GM20431 (cell line): ENCODE measurements around the gene NMNAT2.

ENCODE experiments used
- in situ Hi-C: fragments of 300-500 bp; cut with MseI, MboI; formaldehyde crosslinking; loops from one replicate; pipeline ENCODE4 v1.15.0; 2020; ENCODE audit warnings: low sequenced_read_pairs; ENCODE audit not compliant: unreplicated experiment

NMNAT2 gene

DNA sequence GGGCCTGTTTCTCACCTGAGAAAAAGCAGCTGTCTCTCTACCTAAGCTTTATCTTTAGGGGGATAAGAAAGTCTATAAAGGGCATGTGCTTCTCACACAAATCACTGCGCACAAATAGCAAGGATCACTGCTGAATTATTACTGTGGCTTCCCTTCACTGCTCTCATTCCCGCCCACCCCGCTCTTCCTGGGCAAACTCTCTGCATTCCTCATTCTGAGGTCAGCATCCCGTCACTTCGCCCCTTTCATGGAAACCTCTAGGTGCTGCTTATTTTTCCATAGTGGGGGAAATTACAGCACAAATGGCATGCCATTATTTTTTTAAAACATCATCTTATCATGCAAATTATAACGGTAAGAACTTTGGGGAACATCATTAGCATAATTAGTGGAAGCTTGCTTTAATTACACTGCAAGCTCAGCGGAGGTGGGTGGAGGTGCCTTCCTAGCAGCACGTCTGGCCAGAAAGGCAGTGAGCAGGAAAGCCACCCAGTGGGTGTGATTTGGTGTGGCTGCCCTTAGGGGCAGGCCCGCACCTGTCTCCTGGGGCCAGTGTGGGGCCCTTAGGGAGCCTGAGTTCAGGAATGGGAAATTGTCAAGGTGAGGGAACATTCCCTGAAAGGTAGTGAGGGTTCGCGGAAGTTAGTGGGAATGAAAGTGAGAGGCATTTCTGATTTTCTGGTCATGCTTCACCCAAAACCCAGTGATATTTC, 126.2 kb downstream of the NMNAT2 start:
- in situ Hi-C loops = no loop called here

DNA sequence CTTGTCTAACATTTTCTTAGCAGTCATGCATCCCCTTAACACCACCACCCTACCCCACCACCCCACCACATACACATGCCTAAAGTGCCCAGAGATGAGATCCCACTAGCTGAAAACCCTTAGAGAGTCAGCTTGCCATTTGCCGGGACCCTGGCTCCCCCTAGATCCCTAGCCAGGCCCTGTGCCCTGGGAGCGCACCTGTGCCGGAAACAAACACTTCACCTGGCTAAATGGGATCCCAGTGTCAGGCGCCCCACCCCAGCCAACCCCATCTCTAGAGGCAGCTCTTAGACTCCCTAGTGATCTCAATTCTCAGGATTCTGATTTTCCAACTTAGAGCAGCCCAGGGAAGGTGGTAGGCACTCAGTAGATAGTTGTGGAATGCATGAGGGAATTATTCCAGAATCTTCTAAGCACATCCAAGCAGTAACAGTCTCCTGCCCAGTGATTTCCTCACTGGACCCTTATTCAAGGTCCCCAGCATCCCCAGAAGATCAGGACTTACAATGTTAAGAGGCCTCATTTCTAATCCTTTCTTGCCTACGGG, 126.9 kb downstream of the NMNAT2 start:
- in situ Hi-C loops = no loop called here

DNA sequence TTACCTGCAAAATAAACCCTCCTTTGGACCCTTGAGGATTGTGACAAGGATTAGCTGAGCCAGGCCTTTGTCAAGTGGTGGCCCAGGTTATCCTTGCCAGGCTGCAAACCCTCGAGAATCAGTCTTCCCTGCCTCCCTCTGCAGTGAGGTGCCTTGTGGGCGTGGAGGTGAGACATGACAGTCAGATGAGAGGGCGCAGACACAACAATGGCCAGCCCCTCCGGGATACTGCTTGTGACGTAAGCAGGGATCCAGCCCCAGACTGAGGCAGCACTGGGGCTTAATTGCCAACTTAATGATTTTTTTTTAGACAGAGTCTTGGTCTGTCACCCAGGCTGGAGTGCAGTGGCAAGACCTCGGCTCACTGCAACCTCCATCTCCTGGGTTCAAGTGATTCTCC, 127.6 kb downstream of the NMNAT2 start:
- in situ Hi-C loops = no loop called here

DNA sequence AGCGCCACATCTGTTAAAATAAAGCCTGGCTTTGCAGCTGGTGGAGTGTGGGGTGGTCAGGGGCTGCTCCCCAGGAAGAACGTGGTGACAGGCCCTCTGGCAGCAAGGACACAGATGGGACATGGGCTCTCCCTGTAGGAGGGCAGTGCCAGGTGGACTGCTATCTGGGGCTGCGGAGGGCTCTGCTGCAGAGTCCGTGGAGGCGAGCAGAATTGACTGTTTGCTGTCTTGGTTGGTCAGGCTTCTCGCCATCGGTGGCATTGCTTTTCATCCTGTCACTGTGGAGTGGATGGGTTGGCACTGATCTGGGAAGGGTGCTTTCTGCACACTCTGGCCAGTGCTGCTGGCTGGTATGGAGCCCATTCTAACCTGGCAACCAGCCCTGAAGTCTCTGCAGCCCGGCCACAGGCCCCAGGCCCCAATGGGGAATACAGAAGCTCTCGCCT, 129.1 kb downstream of the NMNAT2 start:
- in situ Hi-C loops = no loop called here

DNA sequence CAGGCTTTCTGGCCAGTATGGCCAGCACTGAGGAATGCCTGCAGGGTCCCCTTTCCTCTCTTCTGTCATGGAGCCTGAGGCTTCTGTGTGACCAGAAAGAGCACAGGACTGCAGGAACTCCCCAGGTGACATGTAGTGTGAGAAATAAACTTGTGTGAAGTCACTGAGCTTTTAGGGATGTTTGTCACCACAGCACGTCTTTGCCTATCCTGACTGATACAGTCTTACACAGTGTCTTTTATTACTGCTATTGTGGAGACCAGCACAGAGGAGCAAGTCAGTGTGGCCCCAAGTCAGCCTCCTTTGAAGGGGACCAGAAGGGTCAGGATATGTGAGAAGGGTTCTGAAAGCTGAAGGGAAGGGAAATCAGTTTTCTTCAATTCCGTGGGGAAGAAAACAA, 129.6 kb downstream of the NMNAT2 start:
- in situ Hi-C loops = no loop called here

DNA sequence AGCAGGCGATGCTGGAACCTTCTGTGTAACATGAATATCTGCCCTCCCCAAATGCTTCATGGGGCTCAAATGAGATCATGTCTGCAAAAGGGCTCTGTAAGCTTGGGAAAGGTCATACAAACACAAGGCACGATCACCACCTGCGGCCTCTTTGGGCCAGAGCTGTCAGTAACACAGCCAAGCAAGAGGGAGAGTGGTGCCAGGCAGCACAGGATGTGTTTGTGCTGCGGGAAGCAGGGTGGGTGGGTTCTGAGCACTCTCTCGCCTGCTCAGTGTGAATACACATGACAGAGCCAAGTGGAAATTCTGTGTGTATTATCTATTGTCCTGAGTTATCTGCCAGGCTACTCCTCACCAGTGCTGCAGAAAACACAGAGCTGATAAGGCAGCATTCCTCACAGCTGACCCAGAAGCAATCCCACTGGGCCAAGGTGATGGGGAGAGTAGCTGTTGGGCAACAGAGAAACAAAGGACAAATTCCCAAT, 130.9 kb downstream of the NMNAT2 start:
- in situ Hi-C loops = no loop called here

DNA sequence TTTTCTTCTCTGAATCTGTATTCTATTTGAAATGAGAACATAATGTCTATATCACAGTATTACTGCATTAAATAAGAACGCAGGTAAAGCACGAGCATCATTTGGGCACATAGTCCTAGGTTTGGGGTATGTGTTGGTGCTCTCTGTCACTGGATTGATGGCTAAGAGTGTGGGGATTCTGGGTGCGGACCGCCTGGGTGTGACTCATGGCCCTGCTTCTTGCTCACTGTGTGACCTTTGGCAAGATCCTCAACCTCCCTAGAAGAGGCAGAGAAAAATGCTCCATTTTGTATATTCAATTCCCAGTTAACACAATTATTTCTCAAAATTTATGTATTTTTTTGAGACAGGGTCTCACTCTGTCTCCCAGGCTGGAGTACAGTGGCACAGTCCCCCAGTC, 132.4 kb downstream of the NMNAT2 start:
- in situ Hi-C loops = no loop called here

DNA sequence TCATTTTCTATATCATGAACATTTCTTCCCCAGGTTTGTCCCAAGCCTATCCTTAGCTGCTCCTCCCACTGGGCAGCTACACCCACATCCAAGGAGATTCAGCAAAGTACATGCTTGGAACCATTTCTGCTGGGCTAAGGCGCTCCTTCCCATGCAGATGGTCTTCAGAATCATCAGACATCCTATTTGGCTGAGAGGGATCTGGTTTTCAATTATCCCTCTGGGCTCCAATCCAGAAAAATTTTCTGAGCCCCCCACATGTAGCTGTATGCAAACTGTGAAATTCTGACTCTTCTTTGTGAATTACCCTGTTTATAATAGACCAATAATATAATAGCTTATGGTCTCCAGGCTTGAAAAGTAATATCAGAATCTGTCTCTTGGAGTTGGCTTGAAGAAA, 132.9 kb downstream of the NMNAT2 start:
- in situ Hi-C loops = no loop called here

DNA sequence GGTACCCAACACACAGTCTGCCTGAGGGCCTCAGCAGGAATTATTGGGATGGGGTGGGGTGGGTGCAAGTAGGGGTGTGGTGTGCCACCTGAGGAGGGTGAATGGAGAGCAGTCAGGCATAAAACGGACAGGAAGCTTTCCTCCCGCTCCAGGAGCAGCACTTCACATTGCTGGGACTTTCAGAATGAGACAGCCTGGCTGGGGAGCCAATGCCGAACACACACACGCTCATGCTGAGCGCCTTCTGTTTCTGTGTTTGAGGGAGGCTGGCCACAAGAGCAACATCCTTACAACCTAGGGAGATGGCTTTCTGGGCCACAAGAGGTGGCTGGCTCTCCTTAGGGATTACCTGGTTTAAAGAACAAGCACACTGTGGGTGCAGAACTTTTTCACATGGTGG, 134.1 kb downstream of the NMNAT2 start:
- in situ Hi-C loops = no loop called here

DNA sequence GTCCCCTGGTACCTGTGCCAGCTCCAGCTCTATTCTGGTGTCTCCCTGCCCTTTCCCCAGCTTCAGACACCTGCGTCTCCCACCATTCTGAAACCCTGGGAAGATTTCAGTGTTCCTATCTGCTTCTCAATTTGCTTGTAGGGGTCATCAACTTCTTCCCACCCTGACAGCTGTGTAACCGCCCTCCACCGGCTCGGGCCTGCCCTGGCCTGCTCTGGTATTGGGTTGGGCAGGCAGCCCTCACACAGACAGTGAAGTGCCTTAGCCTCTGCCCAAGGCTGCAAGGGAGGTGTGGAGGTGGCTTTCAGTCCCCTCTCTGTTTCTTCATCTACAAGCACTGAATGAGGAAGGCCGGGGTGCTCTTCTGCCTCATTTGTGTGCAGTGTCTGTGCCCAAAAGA, 134.9 kb downstream of the NMNAT2 start:
- in situ Hi-C loops = no loop called here

DNA sequence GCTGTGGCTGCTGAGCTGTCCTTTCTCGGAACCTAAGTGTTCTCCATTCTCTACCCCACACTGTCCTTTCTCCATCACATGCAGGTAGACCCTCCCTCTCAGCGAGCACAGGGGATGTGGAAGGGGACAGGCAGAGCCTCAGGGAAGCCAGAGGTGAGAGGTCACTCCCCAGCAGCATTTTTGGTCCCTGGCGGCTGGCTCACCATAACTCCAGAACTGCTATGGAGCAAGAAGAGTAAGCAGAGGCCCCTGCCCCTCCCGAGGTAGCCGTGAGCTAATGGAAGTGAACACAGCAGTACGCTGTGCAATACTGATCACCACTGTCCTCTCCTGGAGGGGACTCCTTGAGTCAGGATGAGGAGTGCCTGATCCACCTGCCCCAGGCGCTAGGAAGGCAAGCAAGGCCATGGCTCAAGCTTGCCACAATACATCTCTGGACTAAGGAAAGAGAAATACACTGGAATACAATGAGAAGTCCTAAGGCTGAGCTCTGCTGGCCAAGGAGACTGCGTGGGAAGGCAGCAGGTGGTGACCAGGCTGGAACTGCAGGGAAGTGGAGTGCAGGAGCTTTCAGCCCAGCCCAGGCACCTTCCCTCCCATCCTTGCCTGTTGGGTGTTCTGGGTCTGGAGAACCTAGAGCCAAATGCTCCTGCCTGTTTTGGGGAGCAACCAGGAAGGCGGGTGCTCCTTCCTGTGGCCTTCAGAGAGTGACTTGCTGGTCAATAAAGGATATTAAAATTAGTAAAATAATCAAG, 135.9 kb downstream of the NMNAT2 start:
- in situ Hi-C loops = no loop called here

DNA sequence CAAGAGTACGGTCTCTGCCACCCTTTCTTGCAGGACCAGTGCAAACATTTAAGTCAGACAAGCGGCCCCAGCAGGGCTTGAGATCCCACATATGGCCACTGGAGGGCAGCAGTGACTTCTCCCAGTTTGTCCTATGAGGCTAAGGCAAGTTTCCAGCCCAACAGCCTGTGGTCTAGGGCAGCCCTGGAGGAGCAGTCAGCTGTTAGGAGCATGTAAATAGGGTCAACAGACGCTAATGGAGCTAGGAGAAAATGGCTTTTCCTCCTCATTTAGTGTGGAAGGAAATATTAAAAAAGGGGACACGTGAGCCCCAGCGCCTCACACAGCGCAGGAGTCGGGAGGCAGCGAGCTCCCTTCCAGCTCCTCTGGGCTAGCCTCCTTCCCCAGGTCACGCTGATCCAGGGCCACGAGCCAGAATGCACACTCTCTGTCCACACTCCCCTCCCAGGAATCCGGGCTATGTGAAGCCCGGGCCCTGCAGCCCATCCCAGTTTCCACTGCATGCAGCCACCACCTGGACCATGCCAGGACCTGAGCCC, 136.6 kb downstream of the NMNAT2 start:
- in situ Hi-C loops = no loop called here

DNA sequence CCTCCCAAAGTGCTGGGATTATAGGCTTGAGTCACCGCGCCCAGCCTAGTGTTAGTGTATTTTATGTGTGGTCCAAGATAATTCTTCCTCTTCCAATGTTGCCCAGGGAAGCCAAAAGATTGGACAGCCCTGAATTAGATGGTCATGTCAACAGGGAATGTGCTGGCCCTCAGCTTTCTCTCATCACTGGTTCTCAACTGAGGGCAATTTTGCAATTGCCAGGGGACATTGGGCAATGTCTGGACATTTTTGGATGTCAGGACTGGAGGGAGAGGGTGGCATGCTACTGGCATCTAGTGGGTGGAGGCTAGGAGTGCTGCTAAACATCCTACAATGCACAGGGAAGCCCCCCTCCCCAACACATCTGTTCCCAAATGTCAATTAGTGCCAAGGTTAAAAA, 137.1 kb downstream of the NMNAT2 start:
- in situ Hi-C loops = no loop called here

DNA sequence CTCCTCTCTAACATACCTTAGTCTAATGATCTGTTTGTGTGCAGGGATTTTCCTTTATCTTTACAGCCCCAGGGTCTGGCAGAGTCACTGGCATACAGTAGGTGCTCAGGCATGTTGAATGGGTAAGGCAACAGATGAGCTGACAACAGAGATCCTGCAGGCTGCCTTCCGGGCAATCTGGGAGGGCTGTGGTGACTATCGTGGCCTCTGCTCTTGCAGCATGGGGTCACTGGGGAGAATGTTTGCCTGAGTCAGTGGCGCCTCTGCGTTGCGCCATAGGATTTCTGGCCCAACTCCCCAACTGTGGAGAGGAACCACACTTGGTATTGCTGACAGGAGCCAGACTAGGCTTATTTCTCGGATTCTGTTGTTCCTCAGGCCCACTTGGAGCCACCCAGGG, 138.3 kb downstream of the NMNAT2 start:
- in situ Hi-C loops = no loop called here

DNA sequence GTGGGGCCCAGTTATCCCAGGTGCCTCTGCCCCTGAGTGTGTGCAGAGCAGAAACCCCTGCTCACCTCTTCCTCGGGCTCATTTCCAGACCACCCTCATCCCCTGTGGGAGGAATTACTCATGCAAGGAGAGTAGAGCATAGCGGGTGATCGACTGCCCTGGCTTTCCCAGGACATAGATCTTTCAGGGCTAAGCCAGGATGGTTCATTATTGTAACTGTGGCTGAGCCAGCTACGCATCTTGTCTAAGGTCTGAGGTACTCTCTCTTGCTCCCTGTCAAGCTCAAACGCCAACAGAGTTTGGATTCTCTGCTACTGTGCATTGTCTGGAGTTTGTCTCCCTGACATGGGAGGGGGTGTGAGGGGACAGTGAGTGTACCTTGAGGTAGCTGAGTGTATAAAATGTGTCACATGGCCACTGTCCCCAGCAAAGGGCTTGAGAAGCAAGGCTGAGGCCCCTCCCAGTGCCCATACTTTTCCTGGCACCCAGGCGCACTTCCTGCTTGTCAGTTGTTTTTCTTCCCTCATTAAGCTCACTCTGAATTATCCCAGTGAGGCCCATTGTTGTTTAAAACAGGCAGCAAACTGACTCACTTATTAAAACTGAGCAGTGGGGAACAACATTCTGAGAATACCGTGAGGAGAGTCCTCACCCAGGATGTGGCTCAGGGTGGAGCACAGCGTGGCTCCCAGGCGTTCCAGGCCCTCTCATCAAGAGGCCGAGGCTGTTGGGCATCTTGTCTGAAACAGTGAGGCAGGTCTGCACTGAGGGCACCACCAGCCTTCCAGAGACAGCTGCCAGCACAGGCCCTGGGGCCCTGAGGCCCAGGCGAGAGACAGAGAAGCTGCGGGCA, 139.2 kb downstream of the NMNAT2 start:
- in situ Hi-C loops = no loop called here

DNA sequence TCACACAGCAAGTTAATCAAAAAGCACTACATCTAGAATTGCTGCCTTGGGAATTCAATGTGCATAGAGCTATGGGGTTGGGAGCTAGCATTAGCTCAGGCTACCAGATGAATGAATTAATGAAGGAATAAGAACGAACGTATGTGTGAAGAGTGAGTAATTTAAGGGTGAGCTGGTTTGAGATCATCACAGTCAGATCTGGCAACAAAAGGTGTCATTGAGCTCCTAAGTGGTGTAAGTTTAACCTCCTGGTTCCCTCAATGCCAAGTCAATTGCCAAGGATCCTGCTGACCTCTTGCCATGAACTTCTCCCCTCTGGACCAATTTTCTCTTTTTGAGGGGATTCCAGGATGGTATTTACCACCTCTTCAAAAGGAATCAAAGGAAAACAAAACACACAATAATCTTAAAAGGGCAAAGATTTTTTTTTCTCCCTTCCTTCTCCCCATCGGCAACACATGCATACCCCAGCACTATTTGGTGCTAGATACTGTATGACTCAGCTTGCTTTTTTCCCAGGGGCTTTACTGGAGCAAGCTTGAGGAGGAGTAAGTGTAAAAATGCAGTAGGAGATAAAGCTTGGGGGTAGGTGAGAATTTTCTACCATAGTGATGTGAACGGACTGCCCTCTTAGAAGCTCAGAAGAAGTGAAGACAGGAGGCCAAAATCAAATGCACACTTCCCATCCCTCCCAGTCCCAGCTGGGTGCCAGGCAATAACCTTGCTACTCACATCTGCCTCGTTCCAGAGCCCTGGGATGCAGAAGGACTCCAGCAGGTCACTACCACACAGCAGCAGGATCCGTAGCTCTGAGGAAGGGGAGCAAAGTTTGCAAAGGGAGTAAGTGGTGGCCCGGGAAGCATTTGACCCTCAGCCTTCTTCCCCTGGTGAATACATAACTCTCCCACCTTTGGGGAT, 140.1 kb downstream of the NMNAT2 start:
- in situ Hi-C loops = no loop called here

DNA sequence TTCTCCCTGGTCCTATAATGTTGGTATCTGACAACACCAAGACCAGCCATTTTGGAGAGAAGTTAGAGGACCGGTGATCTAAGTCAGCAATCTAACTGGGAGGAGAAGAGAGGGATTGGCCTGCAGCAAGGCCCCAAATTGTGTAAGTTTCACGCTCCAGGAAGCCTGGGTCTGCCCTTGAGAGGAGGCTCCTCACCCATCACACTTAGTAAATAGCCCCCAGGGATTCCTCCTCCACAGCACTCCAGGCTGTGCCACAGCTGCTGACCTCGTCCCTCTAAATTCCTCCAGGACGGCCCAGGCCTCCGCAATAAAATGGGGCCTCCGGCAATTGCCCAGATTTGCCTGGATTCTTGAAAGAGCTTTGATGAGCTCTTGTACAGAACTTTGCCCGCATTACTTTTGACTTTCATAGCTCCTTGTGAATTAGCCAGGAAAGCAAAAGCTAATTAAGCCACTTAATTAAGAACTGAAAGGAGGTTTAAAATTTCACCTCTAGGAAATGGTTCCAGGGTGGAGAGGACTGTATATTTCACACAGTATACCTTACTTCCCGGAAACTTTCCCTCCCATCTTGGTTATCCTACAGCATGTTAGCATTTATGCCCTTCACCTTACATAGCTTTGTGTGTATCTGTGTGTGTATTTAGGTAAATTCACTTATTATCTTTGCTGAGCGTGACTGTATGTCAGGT, 141.6 kb downstream of the NMNAT2 start:
- in situ Hi-C loops = no loop called here

DNA sequence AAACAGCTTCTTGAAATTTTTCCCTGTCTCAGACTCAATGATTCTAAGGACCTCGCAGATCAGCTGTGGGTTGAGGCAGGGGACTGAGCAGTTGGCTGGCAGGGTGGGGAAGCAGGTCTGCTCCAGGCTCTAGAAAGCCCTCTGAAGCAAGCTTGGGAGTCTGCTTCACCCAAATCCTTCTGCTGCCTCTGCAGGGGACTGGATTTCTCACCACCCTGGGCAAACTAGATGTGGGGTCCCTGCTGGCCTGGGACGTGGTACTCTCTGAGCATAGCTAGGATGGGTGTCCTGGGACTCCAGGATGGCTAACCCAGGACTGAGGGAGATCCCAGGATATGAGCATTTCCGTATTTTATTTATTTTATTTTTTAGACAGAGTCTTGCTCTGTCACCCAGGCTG, 142.9 kb downstream of the NMNAT2 start:
- in situ Hi-C loops = no loop called here

DNA sequence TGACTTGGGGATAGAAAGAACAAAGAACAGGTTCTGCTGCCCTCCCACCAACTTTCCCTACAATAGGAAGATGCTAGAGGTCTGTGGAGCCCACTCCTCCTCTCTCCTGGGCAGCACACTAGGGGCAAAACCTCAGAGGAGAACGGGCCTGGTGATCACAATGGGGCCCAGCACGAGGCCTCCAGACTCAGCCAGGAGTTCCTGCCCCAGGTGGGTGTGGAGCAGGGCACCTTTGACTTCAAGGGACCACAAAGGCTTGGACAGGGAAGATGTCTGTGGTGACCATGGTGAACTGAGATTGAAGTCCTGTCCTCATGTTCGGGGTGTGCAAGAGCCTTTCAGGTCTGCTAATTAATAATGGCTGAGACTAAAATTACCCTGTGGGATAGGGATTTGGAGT, 143.3 kb downstream of the NMNAT2 start:
- in situ Hi-C loops = no loop called here
